ENCODE data around the gene ZNF362.

Gene ZNF362

GRCh38 chr1:33269621-33270020 is 13.3 kb downstream of the ZNF362 start:
- H3K36me3 ChIP-seq (ENCODE audit: control insufficient read depth in 2 of 2, insufficient read depth in 1 of 2, low read length in 2 of 2), result peaks cover 0 to 5% of the 10 kb centered on the region in 2 experiments; a peak in 1 of 3 replicates
- H3K27ac ChIP-seq (ENCODE audit: extremely low read depth, low read depth, low read length), result no peak overlapping the region
- CTCF ChIA-PET, result interaction anchor here (1.8 kb wide), 1 partner anchor 26 kb away, joined by 7 read pairs; no protein-coding TSS in a partner anchor
- POLR2A ChIA-PET, result no interaction called here
- H3K4me1 ChIP-seq (ENCODE audit: control insufficient read depth, insufficient read depth, low read length), result no peaks in the 10 kb centered on the region
- no peaks in the 10 kb centered on the region for H3K9me3 ChIP-seq (ENCODE audit: control insufficient read depth, insufficient read depth, low read depth, low read length)
- no peak overlapping the region for H3K4me3 ChIP-seq (ENCODE audit: low read depth, low read length)
- TF ChIP-seq ZBTB1 (tag by site-specific recombination; IDR thresholded peaks at IDR 0.05) (no peak), ZNF843 (tag by site-specific recombination; IDR thresholded peaks at IDR 0.05) (no peak), PRDM4 (tag by site-specific recombination; IDR thresholded peaks at IDR 0.05) (no peak), ZNF449 (tag by site-specific recombination; IDR thresholded peaks at IDR 0.05) (peak; percentile 48), ZNF624 (tag by site-specific recombination; IDR thresholded peaks at IDR 0.05) (no peak), PRDM6 (tag by site-specific recombination; IDR thresholded peaks at IDR 0.05) (no peak)

GRCh38 chr1:33270379-33270778 is 14.1 kb downstream of the ZNF362 start:
- TF ChIP-seq RBAK (tag by site-specific recombination; IDR thresholded peaks at IDR 0.05) (no peak), ZFP3 (tag by site-specific recombination; IDR thresholded peaks at IDR 0.05; ENCODE audit: low read depth) (peak; percentile 78)
- Histone ChIP-seq H3K9me3 (ENCODE audit: control insufficient read depth, insufficient read depth, low read depth, low read length) (no peaks in the 10 kb centered on the region), H3K4me1 (ENCODE audit: control insufficient read depth, insufficient read depth, low read length) (no peaks in the 10 kb centered on the region), H3K36me3 (ENCODE audit: control insufficient read depth in 2 of 2, insufficient read depth in 1 of 2, low read length in 2 of 2) (peaks cover 0 to 5% of the 10 kb centered on the region in 2 experiments; a peak in 1 of 3 replicates), H3K4me3 (ENCODE audit: low read depth, low read length) (no peak overlapping the region), H3K27ac (ENCODE audit: extremely low read depth, low read depth, low read length) (no peak overlapping the region)
- POLR2A ChIA-PET, result no interaction called here
- CTCF ChIA-PET, result interaction anchor here (0.6 to 1.8 kb wide), 3 partner anchors 11 to 133 kb away, joined by 3 to 7 read pairs (median 3); no protein-coding TSS in a partner anchor

- no peak overlapping the region for H3K27ac ChIP-seq (ENCODE audit: extremely low read depth, low read depth, low read length)
- POLR2A ChIA-PET, result no interaction called here
- no peak for TF ChIP-seq ZNF48 (tag by site-specific recombination; IDR thresholded peaks at IDR 0.05)
- no peak for TF ChIP-seq ZNF513 (tag by site-specific recombination; IDR thresholded peaks at IDR 0.05)
- no peak for TF ChIP-seq ZNF426 (tag by site-specific recombination; IDR thresholded peaks at IDR 0.05)
- TF ChIP-seq GLIS1 (tag by site-specific recombination; IDR thresholded peaks at IDR 0.05), result no peak
- TF ChIP-seq GFI1B (tag by site-specific recombination; IDR thresholded peaks at IDR 0.05), result no peak
- no peak for TF ChIP-seq ZNF223 (tag by site-specific recombination; IDR thresholded peaks at IDR 0.05)
- TF ChIP-seq ZNF184 (tag by site-specific recombination; IDR thresholded peaks at IDR 0.05), result no peak
- no peak for TF ChIP-seq GLI4 (tag by site-specific recombination; IDR thresholded peaks at IDR 0.05)
- no peak for TF ChIP-seq ZNF19 (tag by site-specific recombination; IDR thresholded peaks at IDR 0.05; ENCODE audit: low read depth)
- TF ChIP-seq ZNF24 (tag by site-specific recombination; IDR thresholded peaks at IDR 0.05), result no peak
- TF ChIP-seq ZNF138 (tag by site-specific recombination; IDR thresholded peaks at IDR 0.05; ENCODE audit: borderline replicate concordance), result no peak
- TF ChIP-seq ZNF350 (tag by site-specific recombination; IDR thresholded peaks at IDR 0.05), result no peak
- CTCF ChIA-PET, result interaction anchor here (0.6 to 1.8 kb wide), 4 partner anchors 11 to 133 kb away, joined by 3 to 7 read pairs (median 3); no protein-coding TSS in a partner anchor
- H3K9me3 ChIP-seq (ENCODE audit: control insufficient read depth, insufficient read depth, low read depth, low read length), result no peaks in the 10 kb centered on the region
- peaks cover 0 to 5% of the 10 kb centered on the region in 2 experiments; a peak in 1 of 3 replicates for H3K36me3 ChIP-seq (ENCODE audit: control insufficient read depth in 2 of 2, insufficient read depth in 1 of 2, low read length in 2 of 2)
- no peaks in the 10 kb centered on the region for H3K4me1 ChIP-seq (ENCODE audit: control insufficient read depth, insufficient read depth, low read length)
- H3K4me3 ChIP-seq (ENCODE audit: low read depth, low read length), result no peak overlapping the region
Observed at GRCh38 chr1:33270808-33271465, 14.6 kb downstream of the ZNF362 start.

Data from HEK293 (cell line).